Parathyroid adenoma (tissue), 2 donors: ENCODE results near the gene PHF14.

Experiments used
- H2AFZ ChIP-seq: fragments of 300-600 bp; sonication (generic); one replicate; pipeline ENCODE4 v1.7.0; 2017; ENCODE audit warnings: antibody characterized with exemption, mild to moderate bottlenecking
- H3K27ac ChIP-seq: fragments of 300-600 bp; sonication (generic); one replicate; pipeline ENCODE4 v1.7.0; 2017
- H3K27me3 ChIP-seq: fragments of 300-600 bp; sonication (generic); one replicate; pipeline ENCODE4 v1.7.0; 2017; ENCODE audit warnings: low read length; ENCODE audit not compliant: control insufficient read depth, insufficient read depth
- H3K36me3 ChIP-seq: fragments of 300-600 bp; sonication (generic); one replicate; pipeline ENCODE4 v1.7.0; 2017; ENCODE audit warnings: low read length; ENCODE audit not compliant: control insufficient read depth, insufficient read depth
- H3K4me1 ChIP-seq: fragments of 300-600 bp; sonication (generic); one replicate; pipeline ENCODE4 v1.7.0; 2017; ENCODE audit warnings: control low read depth
- H3K4me2 ChIP-seq: fragments of 300-600 bp; sonication (generic); one replicate; pipeline ENCODE4 v1.7.0; 2017; ENCODE audit warnings: low read length
- H3K4me3 ChIP-seq: fragments of 300-600 bp; sonication (generic); one replicate; pipeline ENCODE4 v1.7.0; 2017; ENCODE audit warnings: low read depth, low read length
- H3K79me2 ChIP-seq: fragments of 300-600 bp; sonication (generic); one replicate; pipeline ENCODE4 v1.7.0; 2017; ENCODE audit warnings: control low read depth
- H3K9ac ChIP-seq: fragments of 300-600 bp; sonication (generic); one replicate; pipeline ENCODE4 v1.7.0; 2017; ENCODE audit warnings: mild to moderate bottlenecking
- H3K9me3 ChIP-seq: fragments of 300-600 bp; sonication (generic); one replicate; pipeline ENCODE4 v1.7.0; 2017; ENCODE audit warnings: low read length; ENCODE audit not compliant: control insufficient read depth
- CTCF ChIP-seq: fragments of 300-600 bp; sonication (generic); IDR thresholded peaks from one replicate; pipeline ENCODE4 v1.7.0; 2017; ENCODE audit warnings: antibody characterized with exemption, mild to moderate bottlenecking
- donor health status: primary hyperparathyroidism.

The PHF14 gene

GRCh38 chr7:11191081-11191480, 217.4 kb downstream of the PHF14 start:
- Histone ChIP-seq H3K4me1 (peaks cover 2% of the 10 kb centered on the region), H3K4me2 (no peak overlapping the region), H3K79me2 (no peaks in the 10 kb centered on the region), H2AFZ (no peak overlapping the region), H3K9ac (no peak overlapping the region), H3K27ac (no peak overlapping the region), H3K36me3 (no peaks in the 10 kb centered on the region), H3K9me3 (no peaks in the 10 kb centered on the region), H3K4me3 (no peak overlapping the region), H3K27me3 (no peaks in the 10 kb centered on the region)
- no peak for TF ChIP-seq CTCF

GRCh38 chr7:11191574-11192220, 218.0 kb downstream of the PHF14 start:
- no peaks in the 10 kb centered on the region for H3K79me2 ChIP-seq
- no peaks in the 10 kb centered on the region for H3K27me3 ChIP-seq
- no peak for TF ChIP-seq CTCF
- peaks cover 2% of the 10 kb centered on the region for H3K4me1 ChIP-seq
- H3K36me3 ChIP-seq, result no peaks in the 10 kb centered on the region
- H3K4me2 ChIP-seq, result no peak overlapping the region
- no peak overlapping the region for H3K4me3 ChIP-seq
- H3K9me3 ChIP-seq, result no peaks in the 10 kb centered on the region
- H3K9ac ChIP-seq, result no peak overlapping the region
- H2AFZ ChIP-seq, result no peak overlapping the region
- no peak overlapping the region for H3K27ac ChIP-seq

GRCh38 chr7:11192506-11192905, 218.8 kb downstream of the PHF14 start:
- H3K4me3 ChIP-seq, result no peak overlapping the region
- H2AFZ ChIP-seq, result peak overlapping the region; percentile 2
- no peak overlapping the region for H3K4me2 ChIP-seq
- H3K4me1 ChIP-seq, result peaks cover 2% of the 10 kb centered on the region
- no peaks in the 10 kb centered on the region for H3K9me3 ChIP-seq
- H3K9ac ChIP-seq, result no peak overlapping the region
- no peak for TF ChIP-seq CTCF
- no peaks in the 10 kb centered on the region for H3K79me2 ChIP-seq
- H3K27ac ChIP-seq, result no peak overlapping the region
- H3K27me3 ChIP-seq, result no peaks in the 10 kb centered on the region
- no peaks in the 10 kb centered on the region for H3K36me3 ChIP-seq

- peaks cover 2% of the 10 kb centered on the region for H3K4me1 ChIP-seq
- no peaks in the 10 kb centered on the region for H3K36me3 ChIP-seq
- H3K27me3 ChIP-seq, result no peaks in the 10 kb centered on the region
- H3K79me2 ChIP-seq, result no peaks in the 10 kb centered on the region
- H3K9ac ChIP-seq, result no peak overlapping the region
- peak overlapping the region; percentile 72 for H2AFZ ChIP-seq
- no peak overlapping the region for H3K4me3 ChIP-seq
- no peak overlapping the region for H3K27ac ChIP-seq
- no peaks in the 10 kb centered on the region for H3K9me3 ChIP-seq
- no peak for TF ChIP-seq CTCF
- no peak overlapping the region for H3K4me2 ChIP-seq
Measured at GRCh38 chr7:11193131-11193867, 219.6 kb downstream of the PHF14 start.
